SK-N-SH treated with all-trans-retinoic acid at 6 μM for 48 hours (cell line): Measurements from ENCODE around the gene DPP6.

ENCODE experiments used
- ATAC-seq: fragments of 200-7000 bp; cut with Tn5 transposase; 3 replicates; pipeline ENCODE4 v1.9.1; 2020; ENCODE audit warnings: mild to moderate bottlenecking, moderate library complexity
- ARNTL ChIP-seq: fragments of 450-650 bp; formaldehyde crosslinking; IDR thresholded peaks from 2 replicates; pipeline ENCODE4 v1.5.0; 2020; ENCODE audit warnings: low read depth, mild to moderate bottlenecking, moderate library complexity, borderline replicate concordance
- BACH2 ChIP-seq: fragments of 250-450 bp; sonication (Bioruptor Pico); IDR thresholded peaks from 2 replicates; pipeline ENCODE4 v1.9.0; 2021; ENCODE audit warnings: mild to moderate bottlenecking, borderline replicate concordance
- ESRRG ChIP-seq: fragments of 250-450 bp; sonication (Bioruptor Pico); IDR thresholded peaks from 2 replicates; pipeline ENCODE4 v1.6.1; 2021; ENCODE audit warnings: mild to moderate bottlenecking
- GLIS3 ChIP-seq: fragments of 250-450 bp; sonication (Bioruptor Pico); IDR thresholded peaks from 2 replicates; pipeline ENCODE4 v1.5.0; 2020; ENCODE audit warnings: mild to moderate bottlenecking, moderate library complexity
- ISL1 ChIP-seq: fragments of 250-450 bp; sonication (Bioruptor Pico); IDR thresholded peaks from 2 replicates; pipeline ENCODE4 v2.1.2; 2022; ENCODE audit warnings: mild to moderate bottlenecking, moderate library complexity
- OSR1 ChIP-seq: fragments of 250-450 bp; sonication (Bioruptor Pico); IDR thresholded peaks from 2 replicates; pipeline ENCODE4 v1.8.0; 2022; ENCODE audit warnings: moderate library complexity, mild to moderate bottlenecking, inconsistent platforms
- PPARA ChIP-seq: fragments of 250-450 bp; sonication (Bioruptor Pico); IDR thresholded peaks from 2 replicates; pipeline ENCODE4 v1.5.0; 2020; ENCODE audit warnings: mild to moderate bottlenecking, borderline replicate concordance
- RARB ChIP-seq: fragments of 250-450 bp; sonication (Bioruptor Pico); IDR thresholded peaks from 2 replicates; pipeline ENCODE4 v1.8.0; 2021; ENCODE audit warnings: mild to moderate bottlenecking, moderate library complexity
- SNAI2 ChIP-seq: fragments of 250-450 bp; sonication (Bioruptor Pico); IDR thresholded peaks from 2 replicates; pipeline ENCODE4 v1.5.0; 2020; ENCODE audit warnings: mild to moderate bottlenecking, moderate library complexity
- TCF4 ChIP-seq: fragments of 250-450 bp; sonication (Bioruptor Pico); IDR thresholded peaks from 2 replicates; pipeline ENCODE4 v1.8.0; 2021; ENCODE audit warnings: mild to moderate bottlenecking, moderate library complexity, borderline replicate concordance
- TOX ChIP-seq: fragments of 250-450 bp; sonication (Bioruptor Pico); IDR thresholded peaks from 2 replicates; pipeline ENCODE4 v1.8.0; 2021; ENCODE audit warnings: mild to moderate bottlenecking, moderate library complexity, borderline replicate concordance
- ZC3H10 ChIP-seq: fragments of 250-450 bp; sonication (Bioruptor Pico); IDR thresholded peaks from 2 replicates; pipeline ENCODE4 v1.5.1; 2021; ENCODE audit warnings: mild to moderate bottlenecking, moderate library complexity
- ZFP3 ChIP-seq: fragments of 250-450 bp; sonication (Bioruptor Pico); IDR thresholded peaks from 2 replicates; pipeline ENCODE4 v1.5.0; 2020; ENCODE audit warnings: mild to moderate bottlenecking, moderate library complexity
- ZFP30 ChIP-seq: fragments of 450-650 bp; formaldehyde crosslinking; IDR thresholded peaks from 2 replicates; pipeline ENCODE4 v1.5.0; 2022; ENCODE audit warnings: mild to moderate bottlenecking, moderate library complexity
- ZNF565 ChIP-seq: fragments of 450-650 bp; formaldehyde crosslinking; conservative IDR thresholded peaks from 2 replicates; pipeline ENCODE4 v1.5.0; 2020; ENCODE audit warnings: low read depth, mild to moderate bottlenecking, moderate library complexity
- ZNF70 ChIP-seq: fragments of 450-650 bp; formaldehyde crosslinking; IDR thresholded peaks from 2 replicates; pipeline ENCODE4 v1.5.0; 2020; ENCODE audit warnings: mild to moderate bottlenecking, moderate library complexity
- ZNF8 ChIP-seq: fragments of 450-650 bp; formaldehyde crosslinking; IDR thresholded peaks from 2 replicates; pipeline ENCODE4 v1.5.0; 2020; ENCODE audit warnings: mild to moderate bottlenecking, moderate library complexity
- TF ChIP-seq, protein P1 (sequence below): fragments of 250-450 bp; sonication (Bioruptor Pico); IDR thresholded peaks from 2 replicates; pipeline ENCODE4 v1.8.0; 2020; ENCODE audit warnings: mild to moderate bottlenecking, moderate library complexity, borderline replicate concordance
- TF ChIP-seq, protein P2 (sequence below): fragments of 250-450 bp; sonication (Bioruptor Pico); IDR thresholded peaks from 2 replicates; pipeline ENCODE4 v1.5.1; 2021; ENCODE audit warnings: mild to moderate bottlenecking, moderate library complexity
- TF ChIP-seq, protein P3 (sequence below): fragments of 250-450 bp; sonication (Bioruptor Pico); IDR thresholded peaks from 2 replicates; pipeline ENCODE4 v1.5.1; 2020; ENCODE audit warnings: low read depth, mild to moderate bottlenecking, moderate library complexity
- TF ChIP-seq, protein P4 (sequence below): fragments of 250-450 bp; sonication (Bioruptor Pico); IDR thresholded peaks from 2 replicates; pipeline ENCODE4 v1.8.0; 2021; ENCODE audit warnings: low read depth, mild to moderate bottlenecking, moderate library complexity, borderline replicate concordance

DPP6 gene

DNA sequence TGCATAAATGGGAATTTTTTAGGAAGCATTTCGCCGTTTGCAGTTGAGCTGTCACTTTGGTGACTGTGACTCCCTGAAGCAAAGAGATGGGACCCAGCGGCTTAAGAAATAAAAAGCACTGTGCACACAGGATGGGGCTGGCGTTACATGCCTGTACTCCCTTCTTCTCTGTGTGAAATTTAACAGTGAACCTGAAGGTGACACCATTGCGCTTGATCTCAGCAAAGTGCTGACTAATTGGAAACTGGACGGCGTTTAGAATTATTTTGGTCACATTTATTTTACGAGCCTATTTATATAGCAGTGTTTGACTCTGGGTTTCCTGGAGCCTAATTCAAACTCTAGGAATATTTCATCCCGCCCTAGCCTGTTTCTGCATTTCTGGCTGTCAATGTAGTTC, 804.5 kb downstream of the DPP6 start (continued):
- TF ChIP-seq, protein P1, sequence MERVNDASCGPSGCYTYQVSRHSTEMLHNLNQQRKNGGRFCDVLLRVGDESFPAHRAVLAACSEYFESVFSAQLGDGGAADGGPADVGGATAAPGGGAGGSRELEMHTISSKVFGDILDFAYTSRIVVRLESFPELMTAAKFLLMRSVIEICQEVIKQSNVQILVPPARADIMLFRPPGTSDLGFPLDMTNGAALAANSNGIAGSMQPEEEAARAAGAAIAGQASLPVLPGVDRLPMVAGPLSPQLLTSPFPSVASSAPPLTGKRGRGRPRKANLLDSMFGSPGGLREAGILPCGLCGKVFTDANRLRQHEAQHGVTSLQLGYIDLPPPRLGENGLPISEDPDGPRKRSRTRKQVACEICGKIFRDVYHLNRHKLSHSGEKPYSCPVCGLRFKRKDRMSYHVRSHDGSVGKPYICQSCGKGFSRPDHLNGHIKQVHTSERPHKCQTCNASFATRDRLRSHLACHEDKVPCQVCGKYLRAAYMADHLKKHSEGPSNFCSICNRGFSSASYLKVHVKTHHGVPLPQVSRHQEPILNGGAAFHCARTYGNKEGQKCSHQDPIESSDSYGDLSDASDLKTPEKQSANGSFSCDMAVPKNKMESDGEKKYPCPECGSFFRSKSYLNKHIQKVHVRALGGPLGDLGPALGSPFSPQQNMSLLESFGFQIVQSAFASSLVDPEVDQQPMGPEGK = no peak
- TF ChIP-seq ARNTL (CRISPR knock-in tag) = no peak
- TF ChIP-seq PPARA (CRISPR knock-in tag) = no peak
- no peak for TF ChIP-seq ZFP3 (CRISPR knock-in tag)
- no peak for TF ChIP-seq ISL1 (CRISPR knock-in tag)
- TF ChIP-seq GLIS3 (CRISPR knock-in tag) = no peak
- TF ChIP-seq ZNF8 (CRISPR knock-in tag) = no peak
- no peak for TF ChIP-seq BACH2 (CRISPR knock-in tag)
- TF ChIP-seq OSR1 = no peak
- no peak for TF ChIP-seq ESRRG (CRISPR knock-in tag)
- TF ChIP-seq, protein P2, sequence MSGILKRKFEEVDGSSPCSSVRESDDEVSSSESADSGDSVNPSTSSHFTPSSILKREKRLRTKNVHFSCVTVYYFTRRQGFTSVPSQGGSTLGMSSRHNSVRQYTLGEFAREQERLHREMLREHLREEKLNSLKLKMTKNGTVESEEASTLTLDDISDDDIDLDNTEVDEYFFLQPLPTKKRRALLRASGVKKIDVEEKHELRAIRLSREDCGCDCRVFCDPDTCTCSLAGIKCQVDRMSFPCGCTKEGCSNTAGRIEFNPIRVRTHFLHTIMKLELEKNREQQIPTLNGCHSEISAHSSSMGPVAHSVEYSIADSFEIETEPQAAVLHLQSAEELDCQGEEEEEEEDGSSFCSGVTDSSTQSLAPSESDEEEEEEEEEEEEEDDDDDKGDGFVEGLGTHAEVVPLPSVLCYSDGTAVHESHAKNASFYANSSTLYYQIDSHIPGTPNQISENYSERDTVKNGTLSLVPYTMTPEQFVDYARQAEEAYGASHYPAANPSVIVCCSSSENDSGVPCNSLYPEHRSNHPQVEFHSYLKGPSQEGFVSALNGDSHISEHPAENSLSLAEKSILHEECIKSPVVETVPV (CRISPR knock-in tag) = no peak
- no peak for TF ChIP-seq SNAI2 (CRISPR knock-in tag)

DNA sequence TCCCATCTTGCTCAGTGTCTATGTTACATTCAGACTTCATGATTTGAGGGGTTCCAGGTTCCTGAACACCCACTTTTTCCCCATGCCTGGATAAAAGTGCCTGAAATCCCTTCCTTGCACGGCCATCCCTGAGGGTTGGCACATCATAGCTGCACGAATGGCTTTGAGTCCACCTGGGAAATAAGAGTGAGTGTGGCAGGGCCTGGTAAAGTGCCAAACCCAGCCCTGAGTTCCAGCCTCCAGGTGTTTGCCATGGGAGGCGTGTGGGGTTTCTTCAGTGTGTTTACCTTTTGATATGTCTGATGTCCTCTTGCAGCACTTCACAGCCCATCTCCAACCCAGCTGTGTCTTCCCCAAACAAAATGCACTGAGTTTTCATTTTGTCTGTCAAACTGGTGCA, 805.0 kb downstream of the DPP6 start:
- TF ChIP-seq ZNF565 (CRISPR knock-in tag) (no peak), RARB (no peak), TOX (CRISPR knock-in tag) (no peak), BACH2 (CRISPR knock-in tag) (no peak), ZNF70 (CRISPR knock-in tag) (no peak), ZFP3 (CRISPR knock-in tag) (no peak), PPARA (CRISPR knock-in tag) (no peak), ZC3H10 (CRISPR knock-in tag) (no peak)
- TF ChIP-seq, protein P3, sequence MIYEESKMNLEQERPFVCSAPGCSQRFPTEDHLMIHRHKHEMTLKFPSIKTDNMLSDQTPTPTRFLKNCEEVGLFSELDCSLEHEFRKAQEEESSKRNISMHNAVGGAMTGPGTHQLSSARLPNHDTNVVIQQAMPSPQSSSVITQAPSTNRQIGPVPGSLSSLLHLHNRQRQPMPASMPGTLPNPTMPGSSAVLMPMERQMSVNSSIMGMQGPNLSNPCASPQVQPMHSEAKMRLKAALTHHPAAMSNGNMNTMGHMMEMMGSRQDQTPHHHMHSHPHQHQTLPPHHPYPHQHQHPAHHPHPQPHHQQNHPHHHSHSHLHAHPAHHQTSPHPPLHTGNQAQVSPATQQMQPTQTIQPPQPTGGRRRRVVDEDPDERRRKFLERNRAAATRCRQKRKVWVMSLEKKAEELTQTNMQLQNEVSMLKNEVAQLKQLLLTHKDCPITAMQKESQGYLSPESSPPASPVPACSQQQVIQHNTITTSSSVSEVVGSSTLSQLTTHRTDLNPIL = no peak
- TF ChIP-seq, protein P4, sequence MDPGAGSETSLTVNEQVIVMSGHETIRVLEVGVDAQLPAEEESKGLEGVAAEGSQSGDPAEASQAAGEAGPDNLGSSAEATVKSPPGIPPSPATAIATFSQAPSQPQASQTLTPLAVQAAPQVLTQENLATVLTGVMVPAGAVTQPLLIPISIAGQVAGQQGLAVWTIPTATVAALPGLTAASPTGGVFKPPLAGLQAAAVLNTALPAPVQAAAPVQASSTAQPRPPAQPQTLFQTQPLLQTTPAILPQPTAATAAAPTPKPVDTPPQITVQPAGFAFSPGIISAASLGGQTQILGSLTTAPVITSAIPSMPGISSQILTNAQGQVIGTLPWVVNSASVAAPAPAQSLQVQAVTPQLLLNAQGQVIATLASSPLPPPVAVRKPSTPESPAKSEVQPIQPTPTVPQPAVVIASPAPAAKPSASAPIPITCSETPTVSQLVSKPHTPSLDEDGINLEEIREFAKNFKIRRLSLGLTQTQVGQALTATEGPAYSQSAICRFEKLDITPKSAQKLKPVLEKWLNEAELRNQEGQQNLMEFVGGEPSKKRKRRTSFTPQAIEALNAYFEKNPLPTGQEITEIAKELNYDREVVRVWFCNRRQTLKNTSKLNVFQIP (CRISPR knock-in tag) = no peak
- ATAC-seq = no peak

DNA sequence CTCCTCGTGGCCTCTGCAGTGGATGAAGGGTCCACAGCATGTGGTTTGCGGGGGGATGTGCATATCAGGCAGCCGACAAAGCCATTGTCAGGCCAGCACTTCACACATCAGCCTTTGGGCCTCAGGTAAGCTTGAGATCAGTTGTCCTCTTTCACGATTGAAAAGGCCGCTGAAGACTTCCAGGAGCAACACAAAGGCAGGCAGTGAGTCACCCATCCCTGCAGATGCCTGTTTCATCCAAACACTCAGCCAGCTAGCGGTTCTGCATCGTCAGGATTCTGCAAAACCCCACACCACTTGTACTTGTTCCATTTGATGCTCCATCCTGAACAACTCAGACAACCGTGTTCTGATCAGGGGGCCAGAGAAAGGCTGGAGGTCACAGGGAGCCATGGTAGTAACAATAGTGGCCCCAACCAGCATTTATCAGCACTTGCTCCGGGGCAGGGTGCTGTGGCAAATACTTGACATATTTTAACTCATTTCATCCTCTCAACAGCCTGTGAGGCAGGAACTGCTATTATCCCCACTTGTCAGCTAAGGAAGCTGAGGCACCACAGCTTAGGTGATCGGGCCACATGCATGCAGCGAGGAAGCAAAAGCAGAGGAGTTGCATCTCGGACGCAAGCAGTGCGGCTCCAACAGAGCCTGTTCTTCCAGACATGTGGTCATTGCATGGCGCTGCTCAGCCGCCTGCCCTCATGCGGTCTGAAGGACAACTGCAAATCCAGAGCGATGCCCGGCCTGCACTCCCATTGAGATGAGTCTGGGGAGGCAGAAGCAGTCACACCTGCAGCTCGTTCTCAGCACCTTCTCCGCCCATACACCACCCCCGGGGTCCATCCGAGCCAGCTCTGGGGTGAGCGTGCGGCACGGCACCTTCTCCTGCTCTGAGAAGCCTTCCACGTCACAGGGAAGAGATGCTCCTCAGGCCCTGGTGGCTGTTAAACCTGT, 805.8 kb downstream of the DPP6 start:
- TF ChIP-seq ISL1 (CRISPR knock-in tag) (no peak), ZNF565 (CRISPR knock-in tag) (no peak), SNAI2 (CRISPR knock-in tag) (no peak), RARB (no peak), OSR1 (no peak), ESRRG (CRISPR knock-in tag) (no peak), TOX (CRISPR knock-in tag) (no peak), ZFP30 (CRISPR knock-in tag) (no peak), GLIS3 (CRISPR knock-in tag) (no peak), TCF4 (CRISPR knock-in tag) (no peak), ZC3H10 (CRISPR knock-in tag) (no peak), ZNF70 (CRISPR knock-in tag) (no peak), ZNF8 (CRISPR knock-in tag) (no peak), BACH2 (CRISPR knock-in tag) (no peak), ARNTL (CRISPR knock-in tag) (no peak)
- TF ChIP-seq, protein P1 = no peak
- TF ChIP-seq, protein P2 (CRISPR knock-in tag) = no peak
- ATAC-seq = no peak
